Measurements from ENCODE around the gene ATP11A.

ATP11A gene

GRCh38 chr13:112746044-112746443, 56.2 kb downstream of the ATP11A start:
- DNase-seq (ENCODE audit: low read depth) = no peak
- no peak for TF ChIP-seq CTCF (conservative IDR thresholded peaks at IDR 0.05; ENCODE audit: low read depth, low read length)
- no peak overlapping the region for H3K4me3 ChIP-seq (ENCODE audit: low read length)

- TF ChIP-seq CTCF (conservative IDR thresholded peaks at IDR 0.05; ENCODE audit: low read depth, low read length) = no peak
- DNase-seq (ENCODE audit: low read depth) = no peak
Observed at GRCh38 chr13:112747256-112747655, 57.4 kb downstream of the ATP11A start.

GRCh38 chr13:112748947-112749735, 59.3 kb downstream of the ATP11A start:
- TF ChIP-seq CTCF (conservative IDR thresholded peaks at IDR 0.05; ENCODE audit: low read depth, low read length) = no peak
- DNase-seq (ENCODE audit: low read depth) = no peak
- no peak overlapping the region for H3K4me3 ChIP-seq (ENCODE audit: low read length)

More at GRCh38 chr13:112747256-112747655, 57.4 kb downstream of the ATP11A start:
- H3K4me3 ChIP-seq (ENCODE audit: low read length) = no peak overlapping the region

GRCh38 chr13:112750570-112750969, 60.7 kb downstream of the ATP11A start:
- TF ChIP-seq CTCF (conservative IDR thresholded peaks at IDR 0.05; ENCODE audit: low read depth, low read length) = no peak
- DNase-seq (ENCODE audit: low read depth) = no peak
- H3K4me3 ChIP-seq (ENCODE audit: low read length) = no peak overlapping the region

DNA sequence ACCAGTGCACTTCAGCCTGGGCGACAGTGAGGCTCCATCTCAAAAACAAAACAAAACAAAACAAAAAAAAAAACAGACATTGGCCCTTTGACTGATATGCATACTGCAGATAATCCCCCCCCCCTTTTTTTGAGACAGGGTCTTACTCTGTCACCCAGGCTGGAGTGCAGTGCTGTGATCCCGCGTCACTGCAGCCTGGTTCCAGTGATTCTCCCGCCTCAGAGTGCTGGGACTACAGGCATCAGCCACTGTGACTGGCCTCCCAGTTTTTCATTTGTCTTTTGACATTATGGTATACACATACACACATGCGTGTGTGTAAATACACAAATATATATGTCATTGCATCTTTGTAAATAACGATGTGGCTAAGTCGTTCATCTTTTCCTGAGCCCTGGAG, 61.8 kb downstream of the ATP11A start:
- DNase-seq (ENCODE audit: low read depth) = no peak
- TF ChIP-seq CTCF (conservative IDR thresholded peaks at IDR 0.05; ENCODE audit: low read depth, low read length) = no peak
- no peak overlapping the region for H3K4me3 ChIP-seq (ENCODE audit: low read length)

DNA sequence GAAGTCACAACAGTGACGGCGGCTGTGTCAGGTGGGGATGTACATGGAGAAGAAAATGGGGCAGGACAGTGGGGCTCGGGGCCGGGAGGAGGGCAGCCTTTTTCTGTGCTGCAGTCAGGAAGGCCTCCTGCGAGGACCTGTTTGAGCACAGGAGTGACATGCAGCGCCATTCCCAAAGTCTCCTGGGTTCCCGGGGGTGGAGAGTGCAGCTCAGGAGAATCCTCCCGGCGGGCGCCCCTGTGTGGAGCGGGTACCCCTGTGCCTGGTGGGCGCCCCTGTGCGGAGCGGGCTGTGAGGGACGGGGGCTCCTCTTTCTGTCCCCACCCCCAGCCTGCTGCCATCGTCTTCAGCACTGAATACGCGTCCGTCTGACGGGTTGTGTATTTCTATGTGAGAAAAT, 62.4 kb downstream of the ATP11A start:
- no peak for DNase-seq (ENCODE audit: low read depth)
- no peak for TF ChIP-seq CTCF (conservative IDR thresholded peaks at IDR 0.05; ENCODE audit: low read depth, low read length)
- no peak overlapping the region for H3K4me3 ChIP-seq (ENCODE audit: low read length)

Data from retinal pigment epithelial cell (primary cell).